Measurements from ENCODE around the gene GRAMD1A. TPM values are rescaled to one million over a fixed set of nuclear protein-coding genes. Genes with fewer than 3 reads are reported as not detected.

Gene GRAMD1A
- total RNA-seq, 1 experiment from 2014 or later, result 75.4 TPM

GRCh38 chr19:35069696-35070095 is 69.6 kb downstream of the GRAMD1A start:
- ChIA-PET RAD21 (ENCODE audit: low non-redundant PET in 1 of 2, low total read pairs in 2 of 2, uncharacterized antibody in 2 of 2, unreplicated experiment in 2 of 2) (no interaction called here), POLR2A (no interaction called here), CTCF (interaction anchor here (0.5 to 2.3 kb wide), 2 partner anchors 14 to 20 kb away, joined by 3 to 5 read pairs; no protein-coding TSS in a partner anchor)
- Histone ChIP-seq H3K4me1 (ENCODE audit: control insufficient read depth in 1 of 2, insufficient read depth in 2 of 2, low read length in 2 of 2) (peaks cover 10 to 21% of the 10 kb centered on the region in 2 experiments; a peak in 3 of 4 replicates), H3K9ac (ENCODE audit: low read length) (no peak overlapping the region), H4K20me1 (ENCODE audit: insufficient read depth) (no peaks in the 10 kb centered on the region), H3K4me3 (replicated peaks in 1 of 2; ENCODE audit: low read depth in 1 of 2, low read length in 2 of 2) (no peak overlapping the region), H3K36me3 (ENCODE audit: control insufficient read depth in 1 of 2, insufficient read depth in 2 of 2, low read length in 2 of 2) (no peaks in the 10 kb centered on the region), H2AFZ (ENCODE audit: low read depth, low read length, poor library complexity, severe bottlenecking) (no peak overlapping the region), H3K79me2 (ENCODE audit: insufficient read depth, low read length) (no peaks in the 10 kb centered on the region), H3K9me2 (ENCODE audit: insufficient read depth) (no peaks in the 10 kb centered on the region), H3K4me2 (ENCODE audit: low read length) (no peak overlapping the region), H3K27ac (ENCODE audit: low read depth, low read length) (no peak overlapping the region), H3K9me3 (ENCODE audit: control insufficient read depth in 1 of 2, insufficient read depth in 1 of 2, low read depth in 1 of 2, low read length in 2 of 2) (peaks cover 0 to 5% of the 10 kb centered on the region in 2 experiments; a peak in 1 of 4 replicates), H3K27me3 (ENCODE audit: insufficient read depth, low read length) (no peaks in the 10 kb centered on the region)
- intact Hi-C loops (cut with micrococcal nuclease), result loop anchor here (5.0 kb wide), 1 partner anchor 178 kb away; the partner anchor contains the start of gene LSR
- TF ChIP-seq SP1 (IDR thresholded peaks at IDR 0.05; ENCODE audit: low read depth) (no peak), TCF7L2 (IDR thresholded peaks at IDR 0.05; ENCODE audit: borderline replicate concordance, extremely low read depth, insufficient read depth, insufficient read length) (no peak), EGR1 (IDR thresholded peaks at IDR 0.05; ENCODE audit: low read depth) (no peak), ZNF274 (IDR thresholded peaks at IDR 0.05; ENCODE audit: low read depth, low read length) (no peak), EZH2phosphoT487 (IDR thresholded peaks at IDR 0.05; ENCODE audit: borderline replicate concordance) (no peak), POLR2A (IDR thresholded peaks at IDR 0.05; ENCODE audit: borderline replicate concordance, extremely low read depth, insufficient read depth, insufficient read length) (no peak), SRF (IDR thresholded peaks at IDR 0.05; ENCODE audit: low read depth) (no peak), ZFX (IDR thresholded peaks at IDR 0.05) (no peak), POLR2AphosphoS5 (IDR thresholded peaks at IDR 0.05; ENCODE audit: low read depth, low read length) (no peak), ZBTB33 (IDR thresholded peaks at IDR 0.05; ENCODE audit: extremely low read depth, insufficient replicate concordance, low read length) (no peak), EZH2 (IDR thresholded peaks at IDR 0.05) (no peak), CEBPB (IDR thresholded peaks at IDR 0.05; ENCODE audit: low read depth) (no peak), FOSL1 (IDR thresholded peaks at IDR 0.05; ENCODE audit: low read depth) (no peak), REST (IDR thresholded peaks at IDR 0.05; ENCODE audit: low read depth) (no peak)
- TF ChIP-seq, protein P1, sequence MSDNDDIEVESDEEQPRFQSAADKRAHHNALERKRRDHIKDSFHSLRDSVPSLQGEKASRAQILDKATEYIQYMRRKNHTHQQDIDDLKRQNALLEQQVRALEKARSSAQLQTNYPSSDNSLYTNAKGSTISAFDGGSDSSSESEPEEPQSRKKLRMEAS (IDR thresholded peaks at IDR 0.05), result no peak
- TF ChIP-seq, protein P2, sequence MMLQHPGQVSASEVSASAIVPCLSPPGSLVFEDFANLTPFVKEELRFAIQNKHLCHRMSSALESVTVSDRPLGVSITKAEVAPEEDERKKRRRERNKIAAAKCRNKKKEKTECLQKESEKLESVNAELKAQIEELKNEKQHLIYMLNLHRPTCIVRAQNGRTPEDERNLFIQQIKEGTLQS (IDR thresholded peaks at IDR 0.05), result no peak
- TF ChIP-seq, protein P3, sequence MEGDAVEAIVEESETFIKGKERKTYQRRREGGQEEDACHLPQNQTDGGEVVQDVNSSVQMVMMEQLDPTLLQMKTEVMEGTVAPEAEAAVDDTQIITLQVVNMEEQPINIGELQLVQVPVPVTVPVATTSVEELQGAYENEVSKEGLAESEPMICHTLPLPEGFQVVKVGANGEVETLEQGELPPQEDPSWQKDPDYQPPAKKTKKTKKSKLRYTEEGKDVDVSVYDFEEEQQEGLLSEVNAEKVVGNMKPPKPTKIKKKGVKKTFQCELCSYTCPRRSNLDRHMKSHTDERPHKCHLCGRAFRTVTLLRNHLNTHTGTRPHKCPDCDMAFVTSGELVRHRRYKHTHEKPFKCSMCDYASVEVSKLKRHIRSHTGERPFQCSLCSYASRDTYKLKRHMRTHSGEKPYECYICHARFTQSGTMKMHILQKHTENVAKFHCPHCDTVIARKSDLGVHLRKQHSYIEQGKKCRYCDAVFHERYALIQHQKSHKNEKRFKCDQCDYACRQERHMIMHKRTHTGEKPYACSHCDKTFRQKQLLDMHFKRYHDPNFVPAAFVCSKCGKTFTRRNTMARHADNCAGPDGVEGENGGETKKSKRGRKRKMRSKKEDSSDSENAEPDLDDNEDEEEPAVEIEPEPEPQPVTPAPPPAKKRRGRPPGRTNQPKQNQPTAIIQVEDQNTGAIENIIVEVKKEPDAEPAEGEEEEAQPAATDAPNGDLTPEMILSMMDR (IDR thresholded peaks at IDR 0.05 in 2 of 3, conservative IDR thresholded peaks at IDR 0.05 in 1 of 3; ENCODE audit: borderline replicate concordance in 1 of 3, insufficient read depth in 1 of 3, low read depth in 2 of 3, low read length in 2 of 3), result no peak
- DNase-seq (ENCODE audit: low read depth, low spot score), result no peak
- no peak for ATAC-seq
- no TSS peak for BruUV-seq (replicated peaks)
